Measurements from ENCODE around the gene VSTM1.

- TF ChIP-seq, protein P1, sequence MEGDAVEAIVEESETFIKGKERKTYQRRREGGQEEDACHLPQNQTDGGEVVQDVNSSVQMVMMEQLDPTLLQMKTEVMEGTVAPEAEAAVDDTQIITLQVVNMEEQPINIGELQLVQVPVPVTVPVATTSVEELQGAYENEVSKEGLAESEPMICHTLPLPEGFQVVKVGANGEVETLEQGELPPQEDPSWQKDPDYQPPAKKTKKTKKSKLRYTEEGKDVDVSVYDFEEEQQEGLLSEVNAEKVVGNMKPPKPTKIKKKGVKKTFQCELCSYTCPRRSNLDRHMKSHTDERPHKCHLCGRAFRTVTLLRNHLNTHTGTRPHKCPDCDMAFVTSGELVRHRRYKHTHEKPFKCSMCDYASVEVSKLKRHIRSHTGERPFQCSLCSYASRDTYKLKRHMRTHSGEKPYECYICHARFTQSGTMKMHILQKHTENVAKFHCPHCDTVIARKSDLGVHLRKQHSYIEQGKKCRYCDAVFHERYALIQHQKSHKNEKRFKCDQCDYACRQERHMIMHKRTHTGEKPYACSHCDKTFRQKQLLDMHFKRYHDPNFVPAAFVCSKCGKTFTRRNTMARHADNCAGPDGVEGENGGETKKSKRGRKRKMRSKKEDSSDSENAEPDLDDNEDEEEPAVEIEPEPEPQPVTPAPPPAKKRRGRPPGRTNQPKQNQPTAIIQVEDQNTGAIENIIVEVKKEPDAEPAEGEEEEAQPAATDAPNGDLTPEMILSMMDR (conservative IDR thresholded peaks at IDR 0.05): no peak
- no peak for TF ChIP-seq EZH2 (IDR thresholded peaks at IDR 0.05; ENCODE audit: low read depth)
Measured at GRCh38 chr19:54014920-54015560, 48.7 kb downstream of the VSTM1 start.
